GM18505 (cell line): ENCODE measurements around the gene PRR18.

Source experiments
- ATAC-seq: cut with Tn5 transposase; IDR thresholded peaks from one replicate; pipeline ENCODE4 v1.9.1; 2021; ENCODE audit not compliant: unreplicated experiment
- POLR2A ChIP-seq: IDR thresholded peaks from 4 replicates; pipeline ENCODE4 v1.6.1; 2011; ENCODE audit warnings: borderline replicate concordance; ENCODE audit not compliant: insufficient read depth, insufficient read length; ENCODE audit errors: extremely low read depth

Gene PRR18

DNA sequence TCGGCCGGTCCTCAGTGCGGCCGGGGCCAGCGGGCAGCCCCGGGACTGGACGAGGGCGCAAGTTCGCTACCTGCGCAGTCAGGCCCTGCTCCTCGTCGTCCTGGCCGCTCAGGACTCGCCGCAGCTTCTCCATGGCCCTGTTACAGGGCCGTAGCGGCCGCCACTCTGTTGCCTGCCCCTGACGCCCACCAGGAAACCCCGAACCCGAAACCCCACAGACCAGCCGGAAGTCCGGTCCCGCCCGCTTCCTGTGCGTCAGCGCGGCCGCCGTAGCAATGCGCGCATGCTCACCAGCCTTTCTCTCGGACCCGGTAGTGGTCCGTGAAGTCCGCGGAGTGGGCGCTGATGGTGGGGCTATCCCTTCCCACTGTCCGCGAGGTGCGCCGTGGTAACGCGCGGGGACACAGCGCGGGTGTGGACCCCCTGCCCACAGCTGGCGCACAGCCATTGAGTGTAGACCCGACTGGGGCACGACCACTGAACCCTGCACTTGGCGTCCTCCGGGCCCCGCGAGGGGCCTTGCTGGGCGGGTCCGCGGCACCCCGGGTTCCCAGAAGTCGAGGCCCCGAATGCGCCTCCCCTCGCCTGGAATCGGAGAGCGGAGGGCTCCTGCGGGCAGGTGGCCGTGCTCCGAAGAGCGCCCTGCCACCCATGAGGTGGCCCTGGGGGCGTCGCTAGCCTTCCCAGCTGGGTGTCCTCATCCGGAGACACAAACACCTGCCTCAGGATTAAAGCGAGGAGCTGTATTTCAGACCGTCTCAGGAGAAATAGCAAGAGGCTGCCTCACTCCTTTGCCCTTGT, 34.4 kb upstream of the PRR18 start, which contains the start of gene SFT2D1:
Gene SFT2D1 (minus strand): TSS at position 197 of the 801 bp plus-strand sequence. CDS start 64 bp downstream, at position 133.
- ATAC-seq = peak; percentile 93
- peak; percentile 98 for TF ChIP-seq POLR2A

DNA sequence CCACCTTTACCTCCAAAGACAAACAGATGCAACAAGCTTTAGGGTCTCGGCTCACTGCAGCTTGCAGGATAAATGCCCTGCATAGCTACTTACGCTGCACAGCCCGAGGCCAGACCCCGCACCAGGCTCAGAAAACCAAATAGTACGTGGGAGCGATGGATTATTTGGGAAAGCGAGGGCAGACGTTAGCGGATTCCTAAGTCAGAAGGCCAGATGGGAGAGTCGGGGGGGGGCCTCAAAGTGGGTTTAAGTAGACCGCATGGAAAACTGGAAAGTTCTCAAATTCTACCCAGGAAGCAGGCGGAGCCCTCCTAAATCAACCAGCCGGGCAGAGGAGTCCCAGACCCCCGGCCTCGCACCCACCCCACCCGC, 33.8 kb upstream of the PRR18 start:
- no peak for TF ChIP-seq POLR2A
- no peak for ATAC-seq

DNA sequence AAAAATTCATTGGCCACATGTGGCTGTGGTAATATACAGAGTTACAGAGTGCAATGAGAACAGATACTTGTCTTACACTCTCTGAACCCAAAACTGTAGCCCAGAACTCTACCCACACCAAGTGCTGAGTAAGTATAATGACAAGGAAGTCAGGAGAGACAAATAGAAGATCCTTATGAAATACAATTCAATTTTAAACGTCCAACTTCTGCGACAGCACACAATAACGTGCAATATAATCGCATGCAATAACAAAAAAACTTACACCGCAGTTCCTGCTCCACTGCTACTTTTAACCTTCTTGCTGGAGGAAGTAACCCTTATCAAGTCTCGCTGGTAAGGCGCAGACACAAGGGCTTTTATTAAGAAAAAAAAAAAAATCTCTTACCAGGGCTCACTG, 33.3 kb upstream of the PRR18 start:
- no peak for ATAC-seq
- no peak for TF ChIP-seq POLR2A

DNA sequence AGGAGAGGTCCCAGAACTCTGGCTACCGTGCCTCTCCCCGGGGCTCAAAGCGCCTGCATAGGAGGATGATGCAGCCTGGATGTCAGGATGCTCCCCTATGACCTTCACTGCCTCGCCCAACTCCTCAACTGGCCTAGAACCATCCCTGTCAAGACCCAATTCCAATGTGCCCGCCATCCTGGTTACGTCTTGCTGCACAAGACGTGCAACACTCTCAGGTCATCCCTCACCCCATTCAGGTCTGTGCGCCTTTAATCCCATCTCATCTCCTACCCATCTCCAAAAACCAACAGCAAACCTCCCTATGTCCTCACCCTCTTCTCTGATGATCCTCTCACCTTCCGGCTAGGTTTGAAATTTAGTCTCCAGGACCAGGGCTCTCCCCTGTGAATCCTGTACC, 30.7 kb upstream of the PRR18 start:
- no peak for TF ChIP-seq POLR2A
- ATAC-seq = no peak

DNA sequence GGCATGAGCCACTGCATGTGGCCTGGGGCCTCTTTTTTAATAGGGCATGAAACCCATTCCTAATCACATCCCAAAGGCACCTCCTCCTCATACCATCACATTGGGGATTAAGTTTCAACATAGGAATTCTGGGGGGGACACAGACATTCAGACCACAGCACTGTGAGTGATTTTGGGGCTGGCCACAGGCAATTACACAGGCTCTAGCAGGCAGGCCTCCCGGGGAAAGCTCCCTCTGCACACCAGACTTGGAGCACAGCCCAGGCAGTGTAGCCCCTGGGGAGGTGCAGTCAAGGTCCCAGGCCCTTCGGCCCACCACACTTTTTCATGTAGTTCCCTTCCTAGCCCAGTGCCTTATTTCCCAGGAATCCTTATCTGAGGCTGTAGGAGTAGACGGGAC, 28.7 kb upstream of the PRR18 start:
- ATAC-seq = no peak

DNA sequence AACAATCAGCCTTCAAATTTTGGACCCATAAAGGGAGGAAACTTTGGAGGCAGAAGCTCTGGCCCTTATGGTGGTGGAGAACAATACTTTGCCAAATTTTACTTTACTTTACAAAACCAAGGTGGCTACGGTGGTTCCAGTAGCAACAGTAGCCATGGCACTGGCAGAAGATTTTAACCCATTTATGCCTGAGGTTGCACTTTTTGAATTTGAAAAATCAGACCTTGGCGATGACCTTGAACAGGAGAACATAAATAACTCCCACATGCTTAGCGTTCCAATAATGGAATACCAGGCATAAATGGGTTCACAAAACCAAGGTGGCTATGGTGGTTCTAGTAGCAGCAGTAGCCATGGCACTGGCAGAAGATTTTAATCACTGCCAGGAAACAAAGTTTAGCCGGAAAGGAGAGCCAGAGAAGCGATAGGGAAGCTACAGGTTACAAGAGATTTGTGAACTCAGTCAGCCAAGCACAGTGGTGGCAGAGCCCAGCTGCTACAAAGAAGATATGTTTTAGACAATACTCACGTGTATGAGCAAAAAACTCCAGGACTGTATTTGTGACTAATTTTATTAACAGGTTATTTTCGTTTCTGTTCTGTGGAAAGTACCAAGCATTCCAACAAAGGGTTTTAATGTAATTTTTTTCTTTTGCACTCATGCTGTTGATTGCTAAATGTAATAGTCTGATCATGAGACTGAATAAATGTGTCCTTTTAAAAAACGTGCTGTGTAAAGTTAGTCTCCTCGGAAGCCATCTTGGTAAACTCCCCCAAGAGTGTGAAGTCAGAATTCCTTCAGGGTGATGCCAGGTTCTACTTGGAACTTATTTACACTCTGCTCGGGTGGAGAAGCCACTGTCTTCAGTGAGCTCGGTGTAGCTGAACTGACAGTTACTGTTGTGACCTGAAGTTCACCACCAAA, 27.4 kb upstream of the PRR18 start:
- ATAC-seq = no peak
- TF ChIP-seq POLR2A = no peak

More for the DNA sequence above, 28.7 kb upstream of the PRR18 start:
- no peak for TF ChIP-seq POLR2A

DNA sequence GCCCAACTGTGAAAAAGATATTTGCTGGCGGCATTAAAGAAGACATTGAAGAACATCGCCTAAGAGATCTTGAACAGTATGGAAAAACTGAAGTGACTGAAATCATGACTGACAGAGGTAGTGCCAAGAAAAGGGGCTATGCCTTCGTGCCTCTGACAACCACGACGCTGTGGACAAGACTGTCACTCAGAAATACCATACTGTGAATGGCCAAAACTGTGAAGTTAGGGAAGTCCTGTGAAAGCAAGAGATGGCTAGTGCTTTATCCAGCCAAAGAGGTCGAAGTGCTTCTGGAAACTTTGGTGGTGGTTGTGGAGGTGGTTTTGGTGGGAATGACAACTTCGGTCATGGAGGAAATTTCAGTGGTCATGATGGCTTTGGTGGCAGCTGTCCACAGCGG, 26.7 kb upstream of the PRR18 start:
- ATAC-seq = no peak
- TF ChIP-seq POLR2A = no peak

DNA sequence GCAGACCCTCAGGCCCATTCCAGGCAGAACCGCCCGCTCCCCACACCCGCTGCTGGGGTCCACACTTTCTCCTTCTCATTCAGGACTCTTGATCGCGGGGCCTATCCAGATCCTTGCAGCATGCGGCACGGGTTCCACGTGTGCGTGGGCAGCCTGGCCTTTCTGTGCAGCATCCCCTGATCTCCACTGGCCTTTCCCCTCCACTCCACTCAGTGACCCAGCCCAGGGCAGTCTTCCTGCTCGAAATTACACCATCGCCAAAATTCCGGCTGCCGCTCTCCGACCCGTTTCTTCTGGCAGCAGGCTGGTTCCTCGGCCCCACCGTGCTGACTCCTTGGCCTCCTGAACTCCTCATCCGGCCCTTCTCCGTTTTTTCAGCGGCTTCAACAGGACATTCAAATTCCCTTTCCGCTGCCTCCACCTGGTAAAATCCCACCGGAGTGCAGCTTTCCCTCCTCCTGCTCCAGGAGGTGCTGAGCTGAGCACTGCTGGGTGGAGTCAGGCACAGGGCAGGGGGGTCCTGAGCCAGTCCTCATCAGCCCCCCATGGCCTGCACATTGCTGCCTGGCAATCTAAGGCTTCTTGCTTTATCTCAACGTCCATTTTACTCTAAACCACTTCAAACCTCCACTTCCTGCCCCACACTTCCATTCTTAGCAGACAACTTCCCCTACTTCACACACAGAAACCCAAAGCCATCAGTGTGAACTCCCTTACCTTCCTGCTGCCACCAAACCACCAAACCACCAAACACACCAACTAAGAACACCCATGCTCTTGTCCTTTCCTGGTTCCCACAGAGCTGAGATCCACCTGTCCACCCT, 25.2 kb upstream of the PRR18 start:
- peak; percentile 66 for ATAC-seq
- TF ChIP-seq POLR2A = peak; percentile 11

DNA sequence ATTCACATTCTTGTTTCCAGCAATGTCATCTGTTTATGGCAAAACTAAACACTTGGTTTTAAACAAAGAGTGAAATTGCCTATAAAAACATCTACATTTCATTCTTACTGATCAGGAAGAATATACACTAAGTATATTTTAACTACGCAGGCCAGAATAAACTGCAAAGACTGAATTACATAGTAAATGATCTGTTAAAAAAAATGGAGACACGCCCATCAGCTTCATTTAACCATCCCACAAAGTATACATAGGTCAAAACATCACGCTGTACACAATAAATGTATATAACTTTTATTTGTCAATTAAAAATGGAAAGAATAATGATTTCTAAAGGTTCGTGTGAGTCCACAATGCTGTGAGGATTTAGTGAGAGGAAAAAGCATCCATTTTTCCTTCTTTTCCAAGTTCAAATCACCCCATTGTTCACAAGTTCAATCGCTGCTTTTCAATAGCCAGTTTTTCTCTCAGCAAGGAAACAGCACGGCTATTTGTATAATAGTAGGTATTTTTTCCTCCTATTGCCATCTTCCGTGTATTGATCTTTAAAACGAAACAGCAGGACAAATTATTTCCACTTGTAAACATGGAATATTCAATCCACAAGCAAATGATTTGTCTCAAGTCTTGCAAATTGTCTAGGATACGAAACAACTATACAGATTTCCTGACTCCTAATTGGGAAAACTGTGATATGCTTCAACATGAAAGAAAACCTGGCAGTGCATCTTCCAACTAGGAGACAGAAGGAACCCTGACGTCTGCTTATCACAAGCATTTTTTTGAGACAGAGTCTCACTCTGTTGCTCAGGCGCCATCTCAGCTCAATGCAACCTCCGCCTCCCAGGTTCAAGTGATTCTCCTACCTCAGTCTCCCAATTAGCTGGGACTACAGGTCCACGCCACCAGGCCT, 23.6 kb upstream of the PRR18 start:
- TF ChIP-seq POLR2A = no peak
- no peak for ATAC-seq

DNA sequence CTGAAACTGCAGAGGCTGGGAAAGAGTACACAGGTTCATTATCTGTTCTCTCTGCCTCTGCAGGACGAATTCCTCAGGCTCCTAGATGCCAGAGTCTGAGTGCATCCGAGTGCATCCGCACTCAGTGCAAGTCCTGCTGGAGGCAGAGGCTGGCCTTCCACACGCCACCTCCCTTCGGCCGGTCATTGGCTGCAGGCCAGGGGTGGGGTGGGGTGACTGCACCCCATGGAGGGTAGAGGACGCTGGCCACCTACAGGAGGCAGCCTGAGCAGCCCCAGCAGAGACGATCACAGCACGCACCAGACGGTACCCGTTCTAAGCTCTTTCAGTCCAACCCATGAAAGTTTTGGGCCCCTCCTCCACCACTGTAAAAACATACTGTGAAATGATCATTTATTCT, 22.4 kb upstream of the PRR18 start:
- ATAC-seq = no peak
- TF ChIP-seq POLR2A = no peak

DNA sequence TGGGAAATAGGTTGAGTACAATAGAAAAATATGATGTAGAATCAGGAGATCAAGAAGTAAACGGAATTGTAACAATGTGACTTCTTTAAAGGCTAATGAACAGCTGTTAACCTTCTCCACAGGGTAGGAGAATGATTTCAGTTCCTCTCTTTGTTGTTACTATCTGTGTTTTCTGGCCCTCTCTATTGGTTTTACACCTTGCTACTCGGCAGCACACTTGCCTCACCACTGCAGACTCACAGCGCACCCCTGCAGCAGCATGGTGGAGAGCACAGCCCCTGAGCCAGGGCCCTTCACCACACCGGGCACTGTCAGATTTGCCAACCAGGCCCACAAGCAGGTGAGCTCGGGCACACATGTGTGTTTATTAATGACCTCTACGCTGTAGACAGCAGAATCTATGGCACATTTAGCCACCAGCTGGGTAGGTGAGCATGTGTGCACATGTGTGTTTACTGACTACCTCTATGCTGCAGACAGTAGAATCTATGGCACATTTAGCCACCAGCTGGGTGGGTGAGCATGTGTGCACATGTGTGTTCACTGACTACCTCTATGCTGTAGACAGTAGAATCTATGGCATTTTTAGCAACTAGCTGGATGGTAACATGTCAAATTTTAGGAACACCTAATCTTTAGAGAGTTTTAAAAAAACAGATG, 17.3 kb upstream of the PRR18 start:
- ATAC-seq = peak; percentile 76
- TF ChIP-seq POLR2A = no peak

DNA sequence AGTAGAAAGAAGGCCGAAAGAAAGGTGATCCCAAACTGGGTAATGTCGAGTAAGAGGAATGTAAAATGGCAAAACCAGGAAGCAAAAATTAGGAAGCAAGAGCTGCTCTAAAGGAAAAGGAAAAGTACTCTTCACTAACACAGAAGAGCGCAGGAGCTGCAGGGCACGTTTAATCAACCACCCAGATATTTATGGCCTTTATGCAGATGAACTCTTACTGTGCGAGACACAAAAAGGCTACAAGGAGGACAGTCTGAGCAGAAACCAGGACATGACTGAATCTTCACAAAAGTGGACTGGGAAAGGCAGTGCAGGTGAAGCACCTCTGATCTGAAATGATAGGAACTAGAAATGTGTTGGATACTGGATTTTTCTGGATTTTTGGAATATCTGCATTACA, 15.2 kb upstream of the PRR18 start:
- ATAC-seq = no peak
- no peak for TF ChIP-seq POLR2A
